ENCODE data around the gene GPR17.

GPR17 gene

DNA sequence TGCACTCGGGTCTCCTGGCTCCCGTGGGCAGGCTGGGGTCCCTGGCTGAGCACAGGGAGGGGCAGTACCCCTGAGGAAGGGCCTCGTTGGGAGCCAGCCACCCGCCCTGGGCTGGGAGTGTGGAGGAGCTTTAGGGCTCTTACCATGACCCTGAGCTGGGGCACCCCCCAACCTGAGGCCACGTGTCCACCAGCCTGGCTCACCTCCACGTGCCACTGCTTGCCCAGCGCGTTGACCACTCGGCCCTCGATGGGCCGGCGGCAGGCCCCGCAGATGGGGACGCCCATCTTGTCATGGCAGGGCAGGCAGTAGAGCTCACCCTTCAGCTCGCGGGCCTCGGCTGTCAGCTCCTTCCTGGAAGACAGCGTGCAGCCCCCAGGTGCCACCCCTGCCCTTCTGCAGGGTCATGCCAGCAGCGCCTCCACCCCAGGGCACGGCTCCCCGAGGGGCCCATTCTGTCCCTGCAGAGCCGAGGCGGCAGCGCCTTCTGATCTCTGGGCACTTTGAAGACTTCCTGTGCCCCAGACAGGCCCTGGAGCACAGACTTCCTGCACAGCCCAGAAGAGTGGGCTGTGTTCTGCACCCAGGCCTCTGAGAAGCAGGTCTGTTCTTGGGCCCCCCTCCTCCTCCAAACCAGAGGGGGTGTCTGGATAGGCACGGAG, 4.0 kb upstream of the GPR17 start:
- DNase-seq (ENCODE audit: low read depth): no peak

DNA sequence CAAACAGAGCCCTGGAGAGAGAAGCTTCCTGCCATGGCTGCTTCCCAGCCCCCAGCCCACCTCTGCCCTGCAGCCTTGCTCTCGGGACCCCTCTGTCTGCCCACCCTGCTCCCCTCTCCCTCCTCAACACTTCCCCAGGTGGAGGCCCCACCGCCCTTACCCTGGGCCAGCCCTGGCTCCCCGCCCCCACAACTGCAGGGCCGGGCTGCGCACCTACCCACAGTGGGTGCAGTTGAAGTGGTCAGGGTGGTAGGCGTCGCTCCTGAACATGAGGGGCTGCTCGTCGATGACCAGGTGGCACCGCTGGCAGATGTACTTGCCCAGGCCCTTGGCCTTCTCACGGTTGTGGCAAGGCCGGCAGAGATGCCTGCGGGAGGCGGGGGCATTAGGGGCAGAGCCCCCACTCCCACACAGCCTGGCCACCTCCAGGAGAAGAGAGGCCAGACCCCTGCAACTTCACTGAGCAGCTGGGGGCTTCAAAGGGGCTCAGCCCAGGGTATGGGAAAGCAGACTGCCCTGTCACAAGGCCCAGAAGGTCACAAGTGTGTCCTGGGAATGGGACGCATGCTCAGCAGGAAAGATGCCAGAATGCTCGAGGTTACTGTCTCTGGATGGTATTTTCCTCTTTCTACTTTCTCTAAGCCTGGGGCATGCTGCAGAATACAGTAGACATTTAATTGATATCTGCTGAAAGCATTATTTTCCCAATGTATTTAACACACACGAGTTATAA, 3.1 kb upstream of the GPR17 start:
- no peak for DNase-seq (ENCODE audit: low read depth)

DNA sequence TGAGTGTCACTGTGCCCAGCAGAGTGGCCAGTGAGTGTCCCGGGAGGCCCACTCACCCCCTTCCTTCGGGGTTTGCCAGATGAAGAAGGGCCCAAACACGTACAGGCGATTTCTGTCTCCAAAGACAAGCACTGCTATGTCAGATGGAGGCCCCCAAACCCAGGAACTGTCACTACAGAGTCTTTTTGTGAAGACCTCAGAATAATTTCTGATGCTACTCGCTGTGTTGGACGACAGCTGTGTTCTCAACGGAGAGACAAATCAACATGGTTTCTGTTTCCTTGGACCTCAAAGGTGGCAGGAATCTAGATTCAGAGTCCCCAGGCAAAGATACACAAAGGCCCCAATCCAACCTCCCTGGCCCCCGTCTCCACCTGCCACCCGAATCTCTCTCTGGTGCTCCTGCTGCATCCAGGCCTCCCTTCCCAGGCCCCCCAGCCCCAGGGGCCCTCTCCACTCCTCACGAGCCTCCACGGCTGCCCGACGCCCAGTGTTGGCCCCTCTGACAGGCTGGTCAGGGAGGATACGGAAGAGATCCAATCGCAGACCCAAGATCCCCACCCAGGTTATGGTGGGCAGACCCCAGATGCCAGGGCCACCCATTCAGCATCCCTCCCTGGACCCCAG, 2.4 kb upstream of the GPR17 start:
- DNase-seq (ENCODE audit: low read depth): no peak

DNA sequence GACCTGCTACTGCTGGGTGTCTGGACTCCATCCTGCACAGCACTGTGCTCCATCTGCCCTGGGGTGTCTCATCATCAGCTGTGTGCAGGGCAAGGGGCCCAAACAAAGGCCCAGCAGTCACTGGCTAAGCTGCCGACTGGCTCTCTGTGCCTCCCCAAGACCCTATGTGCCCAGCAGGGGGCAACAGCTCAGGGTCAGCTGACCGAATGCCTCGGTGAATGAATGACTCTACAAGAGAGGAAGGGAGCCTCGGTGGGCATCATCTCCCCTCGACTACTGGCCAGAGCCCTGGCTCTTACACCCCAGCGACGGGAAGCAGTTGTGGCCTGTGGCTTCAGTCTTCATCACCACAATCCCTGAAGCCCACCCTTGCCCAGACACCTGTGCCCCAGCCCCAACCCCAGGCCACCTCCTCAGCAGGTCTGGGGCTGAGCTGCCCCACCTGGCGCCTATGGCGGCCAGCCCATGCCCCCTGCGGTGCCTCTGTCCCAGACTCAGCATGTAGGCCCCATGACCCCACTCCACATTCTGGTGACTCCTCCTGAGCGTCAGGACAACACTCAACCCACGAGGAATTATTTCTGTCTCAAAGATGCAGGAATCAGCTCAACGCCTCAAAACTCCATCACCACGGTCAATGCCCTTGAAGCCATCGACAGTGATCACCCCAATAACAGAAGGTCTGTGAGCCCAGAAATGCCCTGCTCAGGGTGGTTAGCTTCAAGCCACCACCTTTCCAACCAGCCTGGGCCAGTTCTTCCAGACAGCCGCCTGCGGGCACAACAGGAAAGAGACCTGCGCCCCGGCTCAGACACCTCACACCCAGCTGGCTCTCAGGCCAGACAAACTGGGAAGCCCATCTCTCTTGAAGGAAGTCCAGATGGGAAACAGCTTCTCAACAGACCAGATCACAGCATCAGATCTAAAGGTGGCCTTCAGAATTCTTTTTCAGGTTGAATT, 1.6 kb upstream of the GPR17 start:
- DNase-seq (ENCODE audit: low read depth): no peak

DNA sequence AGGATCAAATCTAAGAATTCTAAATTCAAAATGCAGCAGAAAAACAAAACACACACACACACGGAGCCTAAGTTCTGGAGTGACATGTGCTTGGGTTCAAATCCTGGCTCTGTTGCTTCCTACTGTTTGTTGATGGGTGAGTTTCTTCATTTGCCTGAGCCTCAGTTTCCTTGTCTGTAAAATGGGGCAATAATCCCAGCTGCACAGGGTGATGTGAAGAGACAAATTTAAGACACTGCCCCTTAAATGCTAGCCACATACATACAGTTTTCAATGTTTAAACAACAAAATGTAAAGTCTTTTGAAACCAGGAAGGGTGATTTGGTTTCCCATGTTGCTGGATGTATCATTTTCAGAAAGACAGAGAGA, 943 bp upstream of the GPR17 start:
- no peak for DNase-seq (ENCODE audit: low read depth)

DNA sequence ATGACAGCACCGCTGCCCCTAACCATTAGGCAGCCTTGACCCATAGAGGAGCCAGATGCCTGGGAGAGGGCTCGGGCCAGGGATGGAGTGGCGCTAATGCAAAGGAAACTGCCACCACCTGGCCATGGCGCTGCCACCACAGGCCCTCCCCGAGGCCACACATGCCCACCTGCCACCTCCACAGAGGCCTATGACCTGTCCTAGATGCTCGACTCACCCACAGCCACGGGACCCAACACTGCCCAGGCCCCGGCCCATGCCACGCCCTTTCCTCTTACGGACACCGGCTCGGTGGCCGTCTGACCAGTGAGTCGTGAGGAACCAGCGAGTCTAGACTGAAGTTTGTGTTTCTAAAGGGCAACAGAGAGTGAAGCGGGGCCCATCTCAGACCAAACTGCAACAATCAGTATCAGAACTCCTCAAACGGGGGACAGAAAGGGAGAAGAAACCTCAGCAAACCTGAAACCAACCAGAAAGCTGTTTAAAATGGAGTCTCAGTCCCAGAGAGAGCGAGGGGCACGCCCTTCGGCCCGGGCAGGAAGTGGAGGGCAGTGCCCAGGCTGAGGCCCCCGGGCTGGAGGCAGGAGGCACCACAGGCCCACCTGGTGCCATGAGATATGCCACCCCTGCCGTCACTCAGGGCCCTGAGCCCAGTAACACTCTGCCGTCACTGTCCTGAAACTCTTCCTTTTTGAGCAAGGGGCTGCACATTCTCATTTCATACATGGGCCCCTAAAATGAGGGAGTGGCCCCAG, 711 bp downstream of the GPR17 start:
- no peak for DNase-seq (ENCODE audit: low read depth)

DNA sequence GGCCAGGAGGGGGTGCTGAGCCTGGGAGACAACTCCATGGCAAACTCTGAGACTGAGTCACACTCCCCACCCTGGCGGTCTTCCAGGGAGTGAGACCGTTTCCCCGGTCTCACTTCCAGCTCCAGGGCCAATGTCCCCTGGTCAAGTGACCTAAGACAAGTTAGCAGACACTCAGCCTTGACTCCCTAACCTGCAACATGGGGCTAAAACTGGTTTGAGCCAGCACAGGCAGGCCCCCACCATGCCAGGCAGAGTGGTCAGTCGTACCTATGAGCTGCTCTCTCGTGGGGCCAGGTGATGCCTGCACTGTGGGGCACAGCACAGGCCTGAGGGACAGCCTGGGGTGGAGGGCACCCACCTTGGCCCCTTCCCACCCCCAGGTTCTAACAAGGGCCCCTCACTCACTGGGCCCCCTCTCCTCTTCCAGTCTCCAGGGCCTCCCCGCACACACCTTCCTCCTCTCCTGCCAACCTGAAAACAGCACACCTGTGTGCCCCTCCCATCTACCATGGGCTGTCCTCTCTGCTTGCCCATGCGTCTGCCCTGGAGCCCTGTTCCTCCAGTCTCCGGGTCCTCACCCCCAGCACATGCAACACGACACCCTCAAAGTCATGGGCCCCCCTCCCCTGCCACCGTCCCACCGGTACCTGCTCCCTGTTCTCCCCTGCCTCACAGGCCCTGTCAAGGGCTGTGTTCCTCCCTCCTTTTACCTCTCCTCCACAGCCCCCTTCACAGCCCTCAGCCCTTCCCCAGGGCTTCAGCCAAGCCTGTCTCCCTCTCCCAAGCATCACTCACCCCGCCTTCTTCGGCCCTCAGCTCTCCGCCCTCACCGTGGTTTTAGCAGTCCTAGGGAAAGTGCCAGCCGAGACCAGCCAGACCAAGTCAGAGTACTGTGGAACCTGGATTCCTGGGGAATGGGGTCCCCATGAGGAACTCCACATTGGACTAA, 1.6 kb downstream of the GPR17 start:
- no peak for DNase-seq (ENCODE audit: low read depth)

DNA sequence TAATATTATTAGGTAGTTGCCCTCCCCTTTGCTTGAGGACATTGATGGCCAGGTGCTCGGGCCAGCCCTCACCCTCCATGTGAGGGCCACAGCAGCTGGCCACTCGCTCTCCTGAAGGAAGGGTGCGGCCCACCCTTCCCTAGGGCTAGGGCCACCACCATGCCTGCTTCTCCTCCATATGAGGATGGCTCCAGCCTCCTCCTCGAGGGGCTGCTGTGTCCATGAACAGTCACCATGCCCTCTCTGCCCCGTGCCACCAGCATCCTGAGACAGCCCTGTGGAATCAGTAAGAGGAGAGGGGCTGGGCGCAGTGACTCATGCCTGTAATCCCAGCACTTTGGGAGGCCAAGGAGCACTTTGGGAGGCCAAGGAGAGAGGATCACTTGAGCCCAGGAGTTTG, 2.4 kb downstream of the GPR17 start:
- DNase-seq (ENCODE audit: low read depth): no peak

DNA sequence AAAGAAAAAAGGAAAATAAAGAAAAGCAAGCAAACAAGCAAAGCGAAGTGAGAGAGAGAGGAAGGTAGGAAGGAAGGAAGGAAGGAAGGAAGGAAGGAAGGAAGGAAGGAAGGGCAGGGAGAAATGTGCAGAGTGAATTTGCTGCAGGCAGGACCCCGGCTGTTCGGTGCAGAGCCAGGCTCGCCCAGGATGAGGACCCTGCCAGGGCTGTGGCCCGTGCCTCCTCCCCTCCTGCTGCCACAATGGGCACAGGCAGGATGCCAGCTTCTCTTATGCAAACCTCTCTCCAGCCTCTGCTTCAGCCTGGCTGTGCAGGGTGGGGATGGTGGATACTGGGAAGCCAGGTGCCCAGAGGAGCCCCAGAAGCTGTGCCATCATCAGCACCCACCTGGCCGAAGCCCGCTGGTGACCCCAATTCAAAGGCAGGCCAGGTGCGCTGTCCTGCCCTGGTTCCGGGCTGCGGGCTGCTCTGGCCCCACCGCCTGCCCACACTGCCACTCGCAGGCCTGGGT, 3.2 kb downstream of the GPR17 start:
- no peak for DNase-seq (ENCODE audit: low read depth)

DNA sequence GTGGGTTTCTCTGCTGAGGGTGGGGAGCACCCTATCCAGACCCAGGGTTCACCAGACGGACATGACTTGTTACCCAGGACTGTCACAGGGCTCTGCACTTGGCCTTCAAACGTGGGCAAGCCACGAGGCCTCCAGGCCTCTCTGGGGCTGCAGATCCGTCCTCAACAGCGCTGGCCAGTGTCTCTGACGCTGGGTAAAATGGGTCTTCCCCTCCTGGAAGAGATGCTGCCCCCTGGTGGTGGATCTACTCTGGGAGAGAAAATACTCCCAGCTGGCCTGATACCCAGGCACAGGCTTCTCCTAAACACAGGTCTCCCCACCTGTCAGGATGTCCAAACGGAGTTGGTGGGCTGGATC, 3.7 kb downstream of the GPR17 start:
- DNase-seq (ENCODE audit: low read depth): peak; percentile 43

DNA sequence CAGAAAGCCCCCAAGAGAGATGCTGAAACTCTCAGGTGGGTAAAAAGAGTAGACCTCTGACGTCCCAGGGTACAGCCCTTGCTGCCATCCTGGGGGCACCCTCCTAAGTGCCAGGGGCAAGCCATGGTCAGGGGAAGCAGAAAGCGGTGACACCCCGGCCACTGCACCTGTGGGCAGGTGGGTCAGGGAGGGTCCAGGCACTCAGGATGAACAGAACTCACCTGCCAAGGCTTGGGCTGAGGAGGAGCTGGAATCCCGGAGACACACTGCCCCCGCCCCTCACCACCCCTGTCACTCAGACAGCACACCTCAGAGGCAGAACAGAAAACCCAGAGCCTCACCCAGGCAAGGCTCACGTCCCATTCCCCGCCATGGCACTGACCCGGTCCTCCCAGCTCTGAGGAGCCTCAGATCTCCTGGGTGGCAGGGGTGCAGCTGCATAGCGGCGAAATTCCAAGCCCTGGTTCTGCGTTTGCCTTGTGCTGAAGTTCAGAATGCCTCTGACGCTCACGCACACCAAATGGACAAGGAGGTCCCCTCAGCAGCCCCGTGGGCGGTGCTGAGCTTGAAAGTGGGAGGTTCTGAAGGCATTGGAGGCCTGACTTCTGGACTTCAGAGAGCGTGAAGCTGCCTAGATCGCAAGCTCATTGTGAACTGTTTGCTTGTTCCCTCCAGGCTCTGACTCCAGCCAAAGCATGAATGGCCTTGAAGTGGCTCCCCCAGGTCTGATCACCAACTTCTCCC, 4.3 kb downstream of the GPR17 start:
- DNase-seq (ENCODE audit: low read depth): no peak

DNA sequence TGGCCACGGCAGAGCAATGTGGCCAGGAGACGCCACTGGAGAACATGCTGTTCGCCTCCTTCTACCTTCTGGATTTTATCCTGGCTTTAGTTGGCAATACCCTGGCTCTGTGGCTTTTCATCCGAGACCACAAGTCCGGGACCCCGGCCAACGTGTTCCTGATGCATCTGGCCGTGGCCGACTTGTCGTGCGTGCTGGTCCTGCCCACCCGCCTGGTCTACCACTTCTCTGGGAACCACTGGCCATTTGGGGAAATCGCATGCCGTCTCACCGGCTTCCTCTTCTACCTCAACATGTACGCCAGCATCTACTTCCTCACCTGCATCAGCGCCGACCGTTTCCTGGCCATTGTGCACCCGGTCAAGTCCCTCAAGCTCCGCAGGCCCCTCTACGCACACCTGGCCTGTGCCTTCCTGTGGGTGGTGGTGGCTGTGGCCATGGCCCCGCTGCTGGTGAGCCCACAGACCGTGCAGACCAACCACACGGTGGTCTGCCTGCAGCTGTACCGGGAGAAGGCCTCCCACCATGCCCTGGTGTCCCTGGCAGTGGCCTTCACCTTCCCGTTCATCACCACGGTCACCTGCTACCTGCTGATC, 4.9 kb downstream of the GPR17 start:
- no peak for DNase-seq (ENCODE audit: low read depth)

DNA sequence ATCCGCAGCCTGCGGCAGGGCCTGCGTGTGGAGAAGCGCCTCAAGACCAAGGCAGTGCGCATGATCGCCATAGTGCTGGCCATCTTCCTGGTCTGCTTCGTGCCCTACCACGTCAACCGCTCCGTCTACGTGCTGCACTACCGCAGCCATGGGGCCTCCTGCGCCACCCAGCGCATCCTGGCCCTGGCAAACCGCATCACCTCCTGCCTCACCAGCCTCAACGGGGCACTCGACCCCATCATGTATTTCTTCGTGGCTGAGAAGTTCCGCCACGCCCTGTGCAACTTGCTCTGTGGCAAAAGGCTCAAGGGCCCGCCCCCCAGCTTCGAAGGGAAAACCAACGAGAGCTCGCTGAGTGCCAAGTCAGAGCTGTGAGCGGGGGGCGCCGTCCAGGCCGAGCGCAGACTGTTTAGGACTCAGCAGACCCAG, 5.4 kb downstream of the GPR17 start:
- no peak for DNase-seq (ENCODE audit: low read depth)

DNA sequence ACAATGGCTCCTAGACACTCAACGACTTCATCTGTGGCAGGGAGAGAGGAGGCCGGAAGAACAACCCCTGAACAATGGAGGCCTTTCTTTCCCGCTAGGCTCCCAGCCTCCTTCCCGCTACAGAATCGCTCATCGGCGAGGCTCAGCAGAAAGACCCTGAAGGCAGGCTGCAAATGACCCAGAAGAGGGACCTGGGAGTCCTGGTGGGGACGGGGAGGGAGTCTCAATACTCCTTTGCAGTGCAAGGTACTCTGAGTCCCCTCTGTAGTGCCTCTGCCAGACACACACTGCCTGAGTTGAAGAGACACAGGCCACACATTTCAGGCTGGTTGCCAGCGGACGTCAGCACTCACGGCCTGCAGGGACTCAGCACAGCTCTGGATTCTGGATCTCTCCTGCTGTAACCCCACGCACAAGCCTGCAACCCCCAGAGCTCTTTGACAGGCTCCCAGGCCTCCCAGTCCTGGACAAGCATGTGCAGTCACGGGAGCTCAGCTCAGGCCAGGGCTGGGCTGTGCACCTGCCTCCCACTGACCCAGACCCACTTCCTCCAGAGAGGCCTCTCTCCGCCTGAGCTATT, 6.1 kb downstream of the GPR17 start:
- no peak for DNase-seq (ENCODE audit: low read depth)

DNA sequence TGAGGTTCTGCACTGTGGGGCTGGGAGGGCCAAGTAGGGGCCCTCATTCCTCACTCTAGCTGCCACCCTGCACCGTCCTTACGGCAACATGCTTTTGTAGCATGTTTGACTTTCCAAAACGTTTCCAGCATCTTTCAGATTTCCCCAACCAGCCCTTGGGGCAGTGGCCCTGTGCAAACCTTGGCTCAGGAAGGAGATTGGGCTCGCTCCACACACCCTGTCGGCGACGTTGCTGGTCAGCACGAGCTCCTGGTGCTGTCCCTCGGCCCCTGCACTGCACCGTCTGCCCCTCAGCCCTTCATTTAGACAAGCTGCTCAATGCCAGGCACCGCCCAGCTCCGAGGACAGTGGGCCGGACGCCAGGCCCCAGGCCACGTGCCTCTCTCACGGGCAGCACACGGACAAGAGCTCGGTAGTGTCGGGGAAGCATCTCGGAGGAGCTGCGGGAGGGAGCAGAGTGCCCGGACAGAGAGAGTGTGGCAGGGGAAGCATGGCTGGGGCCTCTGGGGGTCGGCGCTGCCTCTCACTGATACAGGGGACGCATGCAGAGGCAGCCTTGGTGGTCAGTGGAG, 6.9 kb downstream of the GPR17 start:
- no peak for DNase-seq (ENCODE audit: low read depth)

DNA sequence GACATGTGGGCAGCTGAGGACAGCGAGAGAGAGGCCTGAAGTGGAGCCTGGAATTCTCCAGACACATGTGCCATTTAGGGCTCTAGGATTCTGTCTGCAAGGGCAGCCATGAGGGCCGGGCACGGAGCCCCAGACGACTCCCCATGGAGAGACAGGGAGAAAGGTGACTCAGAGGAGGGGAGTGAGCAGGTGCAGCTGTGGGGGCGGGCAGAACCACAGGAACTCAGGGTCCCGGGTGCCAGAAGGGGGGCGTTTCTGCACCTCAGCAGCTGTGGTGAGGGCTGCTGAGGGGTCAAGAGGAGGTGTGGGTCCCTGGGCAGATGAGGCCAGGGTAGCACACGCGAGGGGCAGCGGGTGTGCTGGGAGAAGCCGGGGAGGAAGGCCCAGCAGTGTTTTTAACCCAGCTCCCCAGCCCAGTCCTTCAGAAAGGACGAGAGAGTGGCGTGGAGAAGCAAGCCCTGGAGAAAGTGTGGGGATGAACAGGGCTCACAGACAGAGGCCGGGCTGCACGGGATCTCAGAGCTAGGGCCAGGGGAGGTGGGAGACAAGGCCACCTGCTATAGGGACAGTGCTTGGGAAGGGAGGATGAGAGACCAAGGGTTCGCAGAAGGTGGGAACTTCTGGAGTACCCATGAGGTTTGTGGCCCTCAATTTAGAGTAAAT, 7.6 kb downstream of the GPR17 start:
- DNase-seq (ENCODE audit: low read depth): no peak

DNA sequence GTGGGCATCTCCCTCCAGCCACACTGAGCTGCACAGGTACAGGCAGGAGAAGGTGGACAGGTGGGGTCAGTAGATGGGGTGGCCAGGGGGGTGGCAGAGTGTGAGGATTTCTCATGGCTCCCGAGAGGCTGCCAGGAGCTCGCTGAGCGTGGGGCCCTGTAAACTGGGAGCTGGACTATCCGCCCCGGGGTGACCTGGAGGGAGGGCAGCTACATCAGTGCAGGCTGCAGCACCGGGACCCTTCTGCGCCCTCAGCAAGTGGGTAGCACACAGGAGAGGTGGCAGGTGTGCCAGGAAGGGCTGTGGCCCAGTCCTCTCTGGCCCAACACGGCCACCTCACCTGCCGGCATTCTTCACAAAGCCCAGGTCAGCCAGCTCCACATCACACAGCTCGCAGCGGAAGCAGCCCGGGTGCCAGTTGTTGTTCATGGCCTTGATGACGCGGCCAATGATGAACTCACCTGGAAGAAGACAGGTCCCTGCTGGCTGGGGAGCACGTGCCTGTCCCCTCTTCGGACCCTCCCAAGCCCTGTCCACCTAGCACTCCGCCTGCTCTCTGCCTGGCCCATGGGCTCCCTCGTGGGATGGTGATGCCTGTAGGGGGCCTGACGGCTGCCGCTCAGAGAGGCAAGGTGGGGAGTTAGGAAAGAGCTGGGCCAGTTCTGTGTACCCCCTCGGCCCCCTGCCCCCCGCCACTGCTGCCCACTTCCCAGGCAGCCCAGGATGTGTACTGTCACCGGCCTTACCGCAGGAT, 8.3 kb downstream of the GPR17 start:
- DNase-seq (ENCODE audit: low read depth): no peak
